Measurements from ENCODE around the gene GGA1.

DNA sequence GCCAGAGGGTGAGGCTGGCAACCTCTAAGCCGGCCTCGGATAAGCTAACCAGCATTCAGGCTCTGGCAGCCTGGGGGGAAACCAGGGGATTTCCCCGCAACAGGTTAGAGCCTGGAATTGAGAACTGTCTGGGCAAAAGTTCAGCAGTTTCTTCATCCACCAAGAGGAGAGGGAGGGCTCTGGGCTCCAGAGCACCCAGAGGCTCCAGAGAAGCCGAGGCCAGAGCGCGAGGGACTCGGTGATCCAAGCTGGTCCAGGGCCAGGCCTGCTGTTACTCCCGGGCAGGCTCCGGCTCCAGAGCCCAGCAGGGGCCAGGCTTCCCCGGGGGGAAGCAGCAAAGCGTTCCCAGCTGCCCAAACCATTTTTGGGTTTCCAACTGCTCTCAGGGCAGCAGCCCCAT is 17.5 kb downstream of the GGA1 start:
- TF ChIP-seq, protein P1, sequence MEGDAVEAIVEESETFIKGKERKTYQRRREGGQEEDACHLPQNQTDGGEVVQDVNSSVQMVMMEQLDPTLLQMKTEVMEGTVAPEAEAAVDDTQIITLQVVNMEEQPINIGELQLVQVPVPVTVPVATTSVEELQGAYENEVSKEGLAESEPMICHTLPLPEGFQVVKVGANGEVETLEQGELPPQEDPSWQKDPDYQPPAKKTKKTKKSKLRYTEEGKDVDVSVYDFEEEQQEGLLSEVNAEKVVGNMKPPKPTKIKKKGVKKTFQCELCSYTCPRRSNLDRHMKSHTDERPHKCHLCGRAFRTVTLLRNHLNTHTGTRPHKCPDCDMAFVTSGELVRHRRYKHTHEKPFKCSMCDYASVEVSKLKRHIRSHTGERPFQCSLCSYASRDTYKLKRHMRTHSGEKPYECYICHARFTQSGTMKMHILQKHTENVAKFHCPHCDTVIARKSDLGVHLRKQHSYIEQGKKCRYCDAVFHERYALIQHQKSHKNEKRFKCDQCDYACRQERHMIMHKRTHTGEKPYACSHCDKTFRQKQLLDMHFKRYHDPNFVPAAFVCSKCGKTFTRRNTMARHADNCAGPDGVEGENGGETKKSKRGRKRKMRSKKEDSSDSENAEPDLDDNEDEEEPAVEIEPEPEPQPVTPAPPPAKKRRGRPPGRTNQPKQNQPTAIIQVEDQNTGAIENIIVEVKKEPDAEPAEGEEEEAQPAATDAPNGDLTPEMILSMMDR (IDR thresholded peaks at IDR 0.05), result no peak
- TF ChIP-seq POLR2A (IDR thresholded peaks at IDR 0.05), result no peak

All from thyroid gland (tissue), 4 donors.